HG03571 (cell line): ENCODE results near the gene LEF1.

Source experiments
- ATAC-seq: cut with Tn5 transposase; IDR thresholded peaks from one replicate; pipeline ENCODE4 v1.9.1; 2021; ENCODE audit not compliant: unreplicated experiment

The LEF1 gene

GRCh38 chr4:108003982-108004515, 164.7 kb downstream of the LEF1 start:
- no peak for ATAC-seq

GRCh38 chr4:108001540-108002135, 167.1 kb downstream of the LEF1 start:
- ATAC-seq = no peak

- no peak for ATAC-seq
Measured at GRCh38 chr4:107999932-108000539, 168.7 kb downstream of the LEF1 start.

DNA sequence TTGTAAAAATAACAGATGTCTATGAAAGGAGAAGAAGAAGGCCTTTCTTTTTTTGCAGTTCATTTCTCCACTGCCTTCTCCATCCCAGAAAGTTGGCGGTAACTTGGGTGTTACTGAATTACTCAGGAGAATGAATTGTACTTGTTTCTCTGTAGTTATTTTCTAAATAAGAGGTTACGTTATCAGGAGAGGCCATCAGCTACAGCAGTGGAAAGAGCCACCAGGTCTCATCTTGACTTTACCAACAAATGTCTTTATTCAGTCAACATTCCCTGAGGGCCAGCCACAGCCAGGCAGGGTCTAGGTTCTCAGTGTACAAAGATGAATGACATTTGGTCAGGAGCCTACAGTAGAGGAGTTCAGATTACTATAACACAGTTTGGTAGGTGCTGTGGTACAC, 170.9 kb downstream of the LEF1 start:
- no peak for ATAC-seq
